GM23248 (cell line): ENCODE data around the gene LGI4.

ENCODE experiments used
- EZH2 ChIP-seq: fragments of 200-600 bp; sonication (generic); IDR thresholded peaks from 2 replicates; pipeline ENCODE4 v1.6.1; 2018; ENCODE audit warnings: antibody characterized with exemption, mild to moderate bottlenecking; ENCODE audit not compliant: insufficient read depth, poor library complexity, severe bottlenecking
- EZH2phosphoT487 ChIP-seq: fragments of 200-600 bp; sonication (generic); IDR thresholded peaks from 2 replicates; pipeline ENCODE4 v1.6.1; 2018; ENCODE audit warnings: antibody characterized with exemption, moderate library complexity, mild to moderate bottlenecking, low read depth; ENCODE audit not compliant: insufficient read depth

DNA sequence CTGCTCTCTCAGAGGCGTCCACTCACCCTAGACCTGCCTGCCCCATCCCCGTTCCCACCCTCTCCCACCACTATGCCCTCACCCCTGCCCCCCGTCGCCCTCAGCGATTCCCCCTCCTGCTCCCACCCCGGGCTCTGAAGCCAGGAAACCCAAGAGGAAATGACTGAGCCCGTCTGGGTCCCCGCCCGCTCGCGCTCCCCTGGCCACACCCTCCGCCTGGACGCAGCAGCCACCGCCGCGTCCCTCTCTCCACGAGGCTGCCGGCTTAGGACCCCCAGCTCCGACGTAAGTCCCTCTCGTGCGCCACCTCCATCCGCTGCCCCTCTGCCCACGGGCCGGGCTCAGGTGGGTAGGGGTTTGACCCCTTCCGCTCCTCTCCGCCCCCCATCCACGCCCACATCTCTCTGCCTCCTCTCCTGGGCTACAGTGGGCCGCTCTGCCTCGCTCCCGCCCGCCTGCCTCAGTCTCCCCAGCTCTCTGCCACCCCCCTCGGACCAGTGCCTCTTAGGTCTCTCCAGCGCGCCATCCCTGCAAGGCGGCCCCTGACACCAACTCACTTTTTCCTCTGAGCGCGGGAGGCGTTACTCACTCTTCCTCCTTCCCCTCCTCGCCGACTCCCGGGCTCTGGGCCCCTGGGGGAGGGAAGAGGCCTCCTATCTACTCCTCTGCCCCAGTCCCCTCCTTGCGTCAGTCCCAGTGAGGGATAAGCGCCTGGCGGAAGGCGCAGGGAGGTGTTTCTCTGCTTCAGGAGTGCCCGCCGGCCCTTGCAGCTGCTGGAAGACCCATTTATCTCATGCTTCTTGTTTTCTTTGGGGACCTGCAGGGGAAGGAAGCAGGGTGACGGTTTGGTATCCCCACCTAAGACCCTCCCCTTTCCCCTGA, 19.9 kb upstream of the LGI4 start, which contains the start of gene FXYD5:
- TF ChIP-seq EZH2 (no peak), EZH2phosphoT487 (no peak)
